Bladder microvascular endothelial cell (primary cell): ENCODE measurements around the gene TMIGD1. TPM values are rescaled to one million over a fixed set of nuclear protein-coding genes. Genes with fewer than 3 reads are reported as not detected.

ENCODE experiments used
- total RNA-seq: library from RNA; depleted of rRNA; stranded (reverse); fragments of >200 nt; gene quantifications from 2 replicates; pipeline ENCODE4 v1.2.3, GENCODE V29; 2014

The TMIGD1 gene, protein sequence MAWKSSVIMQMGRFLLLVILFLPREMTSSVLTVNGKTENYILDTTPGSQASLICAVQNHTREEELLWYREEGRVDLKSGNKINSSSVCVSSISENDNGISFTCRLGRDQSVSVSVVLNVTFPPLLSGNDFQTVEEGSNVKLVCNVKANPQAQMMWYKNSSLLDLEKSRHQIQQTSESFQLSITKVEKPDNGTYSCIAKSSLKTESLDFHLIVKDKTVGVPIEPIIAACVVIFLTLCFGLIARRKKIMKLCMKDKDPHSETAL
- total RNA-seq: not detected in 2 replicates

DNA sequence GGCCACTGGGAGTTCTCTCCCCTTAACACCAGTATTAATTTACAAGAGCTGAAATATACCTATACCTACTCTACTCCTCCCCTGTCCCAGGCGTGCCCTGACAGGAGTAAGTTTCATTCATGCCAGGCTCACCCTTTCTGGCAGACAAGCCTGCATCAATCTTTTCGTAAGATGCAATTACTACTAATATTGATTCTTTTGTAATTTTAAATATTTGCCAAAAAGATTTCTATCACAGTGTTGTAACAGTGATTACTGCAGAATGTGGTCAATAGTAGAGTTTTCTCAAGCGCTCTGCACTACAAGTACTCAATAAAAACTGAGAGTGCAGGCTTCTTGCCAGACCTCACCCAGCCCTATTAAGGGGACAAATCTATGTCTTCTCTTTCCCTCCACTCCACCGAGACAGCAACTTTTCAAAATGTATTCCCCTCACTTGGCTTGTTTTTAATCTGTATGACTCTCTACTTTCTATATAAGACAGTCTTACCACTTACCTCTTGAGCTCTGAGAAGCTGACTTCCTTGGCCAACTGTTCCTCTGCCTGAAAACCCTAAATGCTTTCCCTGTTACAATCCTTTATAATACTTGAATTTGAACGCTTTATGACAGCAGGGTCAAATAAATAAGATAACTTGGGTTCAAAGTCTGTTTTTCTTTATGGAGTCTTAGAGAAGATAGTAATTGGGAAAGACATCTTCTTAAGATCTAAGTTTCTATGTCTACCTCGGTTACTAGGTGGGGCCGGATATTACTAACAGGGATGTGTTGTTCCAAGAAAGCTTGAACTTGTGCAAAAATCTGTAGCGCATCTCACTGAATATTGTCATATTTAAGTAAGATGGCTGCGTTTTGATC lies at the start of gene TMIGD1:
Gene TMIGD1, minus strand, starts transcription at position 555 of the 858 bp plus-strand sequence. CDS start 1,924 bp downstream, outside the sequence.

DNA sequence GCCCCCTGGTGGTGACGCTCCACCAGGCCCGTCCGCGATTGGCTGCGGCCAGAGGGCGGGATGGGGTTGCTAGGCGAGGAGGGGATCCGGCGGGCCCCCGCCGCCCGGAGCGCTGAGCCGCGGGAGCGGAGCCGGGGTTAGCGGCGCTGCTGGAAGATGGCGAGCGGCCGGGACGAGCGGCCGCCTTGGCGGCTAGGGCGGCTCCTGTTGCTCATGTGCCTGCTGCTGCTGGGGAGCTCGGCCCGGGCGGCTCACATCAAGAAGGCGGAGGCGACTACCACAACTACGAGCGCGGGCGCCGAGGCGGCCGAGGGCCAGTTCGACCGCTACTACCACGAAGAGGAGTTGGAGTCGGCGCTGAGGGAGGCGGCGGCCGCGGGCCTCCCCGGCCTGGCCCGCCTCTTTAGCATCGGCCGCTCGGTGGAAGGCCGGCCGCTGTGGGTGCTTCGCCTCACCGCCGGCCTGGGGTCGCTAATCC lies 45.0 kb upstream of the TMIGD1 start, which contains the start of gene CPD:
Gene CPD, plus strand, starts transcription at position 103 of the 478 bp plus-strand sequence. Its CDS starts 54 bp downstream, at position 157.

DNA sequence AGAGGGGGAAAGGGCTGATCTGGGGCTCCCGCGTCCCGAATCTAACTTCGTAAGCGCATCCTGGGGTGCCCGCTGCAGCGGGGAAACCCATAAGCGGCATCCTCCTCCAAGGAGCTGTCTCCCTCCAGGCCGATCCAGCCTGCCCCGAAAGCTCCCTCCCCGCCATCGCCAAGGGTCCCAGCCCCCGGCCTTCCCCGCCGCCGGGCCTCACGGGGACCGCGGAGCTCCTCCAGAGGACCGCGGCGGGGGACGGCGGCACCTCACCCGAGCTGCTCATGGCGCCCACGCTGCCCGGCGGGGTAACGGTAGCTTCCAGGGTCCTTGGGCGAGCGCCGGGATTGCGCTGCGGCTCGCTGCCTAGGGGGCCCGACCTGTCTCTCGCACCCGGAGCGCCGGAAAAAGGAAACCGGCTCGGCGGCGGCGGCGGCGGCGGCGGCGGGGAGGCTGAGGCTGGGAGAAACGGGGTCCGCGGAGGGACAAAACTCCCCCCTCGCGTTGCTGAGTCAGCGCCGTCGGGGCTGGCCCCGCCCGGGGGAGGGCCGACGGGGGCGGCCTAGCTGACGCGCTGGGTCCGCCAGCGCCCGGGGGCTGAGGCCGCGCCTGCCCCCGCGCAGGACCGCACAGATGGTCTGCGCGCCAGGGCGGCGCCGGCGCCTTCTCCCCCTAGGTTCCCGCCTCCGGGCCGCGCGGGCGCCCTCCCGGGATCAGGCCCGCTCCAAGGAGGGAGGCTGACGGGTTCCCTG lies 42.1 kb downstream of the TMIGD1 start, which contains the start of gene BLMH:
Gene BLMH, minus strand, starts transcription at position 402 of the 743 bp plus-strand sequence. Its CDS starts 125 bp downstream, at position 277.

Other genes starting within 250 kb of the TMIGD1 start
- gene NSRP1, start 217.2 kb downstream of the TMIGD1 start, total RNA-seq: 8.3 and 13.8 TPM in 2 replicates
- gene SLC6A4, start 98.4 kb downstream of the TMIGD1 start, total RNA-seq: under 0.01 and 3.5 TPM in 2 replicates
- 43.9 and 57.3 TPM in 2 replicates for gene BLMH, start 42.1 kb downstream of the TMIGD1 start, total RNA-seq
- 120 and 335 TPM in 2 replicates for gene CPD, start 44.9 kb upstream of the TMIGD1 start, total RNA-seq
- gene GOSR1, start 143.4 kb upstream of the TMIGD1 start, total RNA-seq: 11.8 and 44.5 TPM in 2 replicates